ENCODE results near the gene QRFP. TPM values are rescaled to one million over a fixed set of nuclear protein-coding genes. Genes with fewer than 3 reads are reported as not detected.

The QRFP gene
- total and polyA plus RNA-seq, 4 donors, result 0.05 TPM; not detected in 3

- no peaks in the 10 kb centered on the region for H3K27me3 ChIP-seq (ENCODE audit: control insufficient read depth in 4 of 4, insufficient read depth in 4 of 4, low read length in 3 of 4)
- no peak overlapping the region for H3K9ac ChIP-seq (ENCODE audit: low read depth in 1 of 2, low read length in 2 of 2)
- H3K4me3 ChIP-seq (ENCODE audit: low read depth in 1 of 3, low read length in 3 of 3), result no peak overlapping the region
- H3K36me3 ChIP-seq (ENCODE audit: control insufficient read depth in 4 of 4, insufficient read depth in 3 of 4, low read depth in 1 of 4, low read length in 3 of 4), result peaks cover 0 to 19% (median 2%) of the 10 kb centered on the region in 4 donors
- 92% methylated on average over 24 of the region's 24 CpGs for WGBS
- H3K4me1 ChIP-seq (ENCODE audit: control insufficient read depth in 4 of 4, insufficient read depth in 4 of 4, low read length in 3 of 4), result no peaks in the 10 kb centered on the region
- no peak for DNase-seq (ENCODE audit: low spot score)
- H3K27ac ChIP-seq (ENCODE audit: low read depth in 1 of 2, low read length in 2 of 2), result no peak overlapping the region
- H3K9me3 ChIP-seq (ENCODE audit: control insufficient read depth in 4 of 4, low read length in 3 of 4), result no peaks in the 10 kb centered on the region
- TF ChIP-seq REST (IDR thresholded peaks at IDR 0.05) (no peak), CTCF (IDR thresholded peaks at IDR 0.05; ENCODE audit: low read depth, low read length, missing input control) (no peak), FOXA2 (IDR thresholded peaks at IDR 0.05) (no peak), RAD21 (IDR thresholded peaks at IDR 0.05) (no peak)
Observed at GRCh38 chr9:130892477-130893304, 3.9 kb downstream of the QRFP start.

GRCh38 chr9:130891688-130892476, 4.7 kb downstream of the QRFP start:
- Histone ChIP-seq H3K4me3 (ENCODE audit: low read depth in 1 of 3, low read length in 3 of 3) (no peak overlapping the region), H3K9me3 (ENCODE audit: control insufficient read depth in 4 of 4, low read length in 3 of 4) (no peaks in the 10 kb centered on the region), H3K4me1 (ENCODE audit: control insufficient read depth in 4 of 4, insufficient read depth in 4 of 4, low read length in 3 of 4) (no peaks in the 10 kb centered on the region), H3K36me3 (ENCODE audit: control insufficient read depth in 4 of 4, insufficient read depth in 3 of 4, low read depth in 1 of 4, low read length in 3 of 4) (peaks cover 0 to 26% (median 4%) of the 10 kb centered on the region in 4 donors), H3K27me3 (ENCODE audit: control insufficient read depth in 4 of 4, insufficient read depth in 4 of 4, low read length in 3 of 4) (no peaks in the 10 kb centered on the region), H3K27ac (ENCODE audit: low read depth in 1 of 2, low read length in 2 of 2) (no peak overlapping the region), H3K9ac (ENCODE audit: low read depth in 1 of 2, low read length in 2 of 2) (no peak overlapping the region)
- WGBS, result 92% methylated on average over 18 of the region's 18 CpGs
- DNase-seq (ENCODE audit: low spot score), result no peak
- TF ChIP-seq FOXA1 (IDR thresholded peaks at IDR 0.05), result no peak
- TF ChIP-seq RXRA (IDR thresholded peaks at IDR 0.05), result no peak
- no peak for TF ChIP-seq MAX (IDR thresholded peaks at IDR 0.05)
- no peak for TF ChIP-seq REST (IDR thresholded peaks at IDR 0.05)
- no peak for TF ChIP-seq ATF3 (IDR thresholded peaks at IDR 0.05)
- no peak for TF ChIP-seq FOXA2 (IDR thresholded peaks at IDR 0.05)
- TF ChIP-seq GABPA (IDR thresholded peaks at IDR 0.05 in 1 of 2, conservative IDR thresholded peaks at IDR 0.05 in 1 of 2), result no peak
- no peak for TF ChIP-seq CTCF (IDR thresholded peaks at IDR 0.05; ENCODE audit: low read depth, low read length, missing input control)
- no peak for TF ChIP-seq RAD21 (IDR thresholded peaks at IDR 0.05)
- no peak for TF ChIP-seq YY1 (IDR thresholded peaks at IDR 0.05)
- TF ChIP-seq SP1 (IDR thresholded peaks at IDR 0.05), result no peak
- no peak for TF ChIP-seq TAF1 (conservative IDR thresholded peaks at IDR 0.05)
- TF ChIP-seq JUND (IDR thresholded peaks at IDR 0.05), result no peak
- TF ChIP-seq NR2F2 (IDR thresholded peaks at IDR 0.05), result no peak
- TF ChIP-seq EGR1 (IDR thresholded peaks at IDR 0.05; ENCODE audit: low read depth in 2 of 2), result no peak

All from liver (tissue), 9 donors.